PC-3 (cell line): ENCODE data around the gene SNTG2.

ENCODE experiments used
- EZH2 ChIP-seq: fragments of 300-600 bp; sonication (generic); IDR thresholded peaks from one replicate; pipeline ENCODE4 v1.6.1; 2017; ENCODE audit warnings: antibody characterized with exemption, mild to moderate bottlenecking, low read length; ENCODE audit not compliant: unreplicated experiment
- EZH2phosphoT487 ChIP-seq: fragments of 300-600 bp; sonication (generic); IDR thresholded peaks from 2 replicates; pipeline ENCODE4 v1.6.1; 2018; ENCODE audit warnings: mild to moderate bottlenecking, antibody characterized with exemption, low read length, borderline replicate concordance
- TF ChIP-seq, protein P1 (sequence below): fragments of 300-600 bp; sonication (generic); conservative IDR thresholded peaks from 2 replicates; pipeline ENCODE4 v1.5.1; 2017; ENCODE audit warnings: antibody characterized with exemption, low read depth, mild to moderate bottlenecking, low read length

DNA sequence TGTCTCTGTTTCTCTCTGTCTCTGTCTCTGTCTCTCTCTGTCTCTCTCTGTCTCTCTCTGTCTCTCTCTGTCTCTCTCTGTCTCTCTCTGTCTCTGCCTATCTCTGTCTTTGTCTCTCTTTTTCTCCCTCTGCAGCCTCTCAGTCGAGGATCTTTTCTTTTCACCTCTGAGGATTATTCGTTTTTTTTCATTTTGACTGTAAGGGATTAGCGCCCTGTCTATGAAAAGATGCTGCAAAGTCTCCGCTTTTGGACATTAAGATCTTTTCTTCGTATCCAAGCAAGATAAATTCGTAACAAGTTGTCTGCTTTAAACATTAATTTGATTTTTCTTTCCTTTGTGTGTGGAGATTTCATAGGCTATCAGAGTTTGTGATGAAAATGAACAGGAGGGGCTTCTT lies 271.4 kb downstream of the SNTG2 start:
- TF ChIP-seq, protein P1, sequence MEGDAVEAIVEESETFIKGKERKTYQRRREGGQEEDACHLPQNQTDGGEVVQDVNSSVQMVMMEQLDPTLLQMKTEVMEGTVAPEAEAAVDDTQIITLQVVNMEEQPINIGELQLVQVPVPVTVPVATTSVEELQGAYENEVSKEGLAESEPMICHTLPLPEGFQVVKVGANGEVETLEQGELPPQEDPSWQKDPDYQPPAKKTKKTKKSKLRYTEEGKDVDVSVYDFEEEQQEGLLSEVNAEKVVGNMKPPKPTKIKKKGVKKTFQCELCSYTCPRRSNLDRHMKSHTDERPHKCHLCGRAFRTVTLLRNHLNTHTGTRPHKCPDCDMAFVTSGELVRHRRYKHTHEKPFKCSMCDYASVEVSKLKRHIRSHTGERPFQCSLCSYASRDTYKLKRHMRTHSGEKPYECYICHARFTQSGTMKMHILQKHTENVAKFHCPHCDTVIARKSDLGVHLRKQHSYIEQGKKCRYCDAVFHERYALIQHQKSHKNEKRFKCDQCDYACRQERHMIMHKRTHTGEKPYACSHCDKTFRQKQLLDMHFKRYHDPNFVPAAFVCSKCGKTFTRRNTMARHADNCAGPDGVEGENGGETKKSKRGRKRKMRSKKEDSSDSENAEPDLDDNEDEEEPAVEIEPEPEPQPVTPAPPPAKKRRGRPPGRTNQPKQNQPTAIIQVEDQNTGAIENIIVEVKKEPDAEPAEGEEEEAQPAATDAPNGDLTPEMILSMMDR = no peak
- TF ChIP-seq EZH2 = no peak
- no peak for TF ChIP-seq EZH2phosphoT487
